Temporal lobe (tissue), 2 donors: ENCODE results near the gene ACTN1. TPM values are rescaled to one million over a fixed set of nuclear protein-coding genes. Genes with fewer than 3 reads are reported as not detected.

ENCODE experiments used
- small RNA-seq: library from RNA; depleted of rRNA; stranded (forward); fragments of <200 nt; gene quantifications from one replicate; pipeline ENCODE3, GENCODE V24; 2014; ENCODE audit warnings: low replicate concordance
- total RNA-seq: library from RNA; depleted of rRNA; stranded (reverse); fragments of >200 nt; gene quantifications from one replicate; pipeline ENCODE4 v1.2.3, GENCODE V29; 2014

Gene ACTN1
- total RNA-seq, 1 donor from 2014 or later: 21.4 TPM

Small RNAs within 50 kb of the gene (small RNA-seq; reads per million reads assigned to genes)
- not detected for gene BANF1P1
- not detected for gene HMGN1P3
- not detected for gene RPS29P1

Other genes starting within 250 kb of the ACTN1 start
- gene ZFP36L1, start 186.2 kb downstream of the ACTN1 start, total RNA-seq: 17.7 TPM
- gene DCAF5, start 173.8 kb upstream of the ACTN1 start, total RNA-seq: 32.7 TPM
- 42.5 TPM for gene EXD2, start 212.2 kb upstream of the ACTN1 start, total RNA-seq